Femur (tissue), 1 donor: Measurements from ENCODE around the gene IFNL2.
"Not testable (repeated sequence)": the region's sequence is repeated elsewhere in the genome, so short reads cannot be mapped to it uniquely, and the experiment has no call there.

Source experiments
- DNase-seq: peaks from one replicate; pipeline ENCODE4 v3.0.0-alpha.2; 2017

Gene IFNL2

GRCh38 chr19:39268085-39268484, at the start of gene IFNL2:
IFNL2 (plus strand) TSS chr19:39268396; CDS start chr19:39268569, 173 bp downstream.
- not testable (repeated sequence) for DNase-seq

DNA sequence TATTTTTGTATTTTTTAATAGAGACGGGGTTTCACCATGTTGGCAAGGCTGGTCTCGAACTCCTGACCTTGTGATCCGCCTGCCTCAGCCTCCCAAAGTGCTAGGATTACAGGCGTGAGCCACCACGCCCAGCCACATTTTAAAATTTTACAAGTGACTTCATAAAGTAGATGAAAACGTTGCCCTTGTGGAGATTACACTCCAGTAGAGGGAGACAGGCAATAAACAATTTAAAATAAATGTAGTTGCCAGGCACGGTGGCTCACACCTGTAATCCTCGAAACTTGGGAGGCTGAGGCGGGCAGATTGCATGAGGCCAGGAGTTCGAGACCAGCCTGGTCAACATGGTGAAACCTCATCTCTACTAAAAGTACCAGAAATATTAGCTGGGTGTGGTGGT, 49.1 kb upstream of the IFNL2 start:
- not testable (repeated sequence) for DNase-seq

- no peak for DNase-seq
Measured at GRCh38 chr19:39223703-39224279, 44.4 kb upstream of the IFNL2 start.

- no peak for DNase-seq
Measured at GRCh38 chr19:39224910-39225309, 43.3 kb upstream of the IFNL2 start.

- no peak for DNase-seq
Measured at GRCh38 chr19:39230096-39230764, 38.0 kb upstream of the IFNL2 start.

- no peak for DNase-seq
Measured at GRCh38 chr19:39232708-39233107, 35.5 kb upstream of the IFNL2 start.

DNA sequence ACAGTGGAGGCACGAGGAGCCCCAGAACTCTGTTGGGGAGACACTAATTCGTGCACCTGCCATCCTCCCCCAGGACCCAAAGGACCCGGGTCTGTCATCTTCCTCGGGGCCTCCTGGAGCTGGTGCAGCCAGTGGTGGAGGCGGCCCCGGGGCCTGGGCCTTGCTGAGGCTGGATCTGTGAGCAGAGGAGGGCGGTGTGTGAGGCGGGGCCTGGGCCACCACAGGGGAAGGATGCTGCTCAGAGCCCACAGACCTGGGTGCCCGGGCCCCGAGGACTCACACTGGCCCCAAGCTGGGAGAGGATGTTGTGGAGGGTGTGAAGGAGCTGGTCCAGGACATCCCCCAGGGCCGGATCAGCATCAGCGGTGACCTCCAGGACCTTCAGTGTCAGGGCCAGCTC, 31.7 kb upstream of the IFNL2 start:
- DNase-seq: no peak

- no peak for DNase-seq
Measured at GRCh38 chr19:39237200-39238184, 30.7 kb upstream of the IFNL2 start.

- DNase-seq: no peak
Measured at GRCh38 chr19:39238209-39238608, 30.0 kb upstream of the IFNL2 start.

DNA sequence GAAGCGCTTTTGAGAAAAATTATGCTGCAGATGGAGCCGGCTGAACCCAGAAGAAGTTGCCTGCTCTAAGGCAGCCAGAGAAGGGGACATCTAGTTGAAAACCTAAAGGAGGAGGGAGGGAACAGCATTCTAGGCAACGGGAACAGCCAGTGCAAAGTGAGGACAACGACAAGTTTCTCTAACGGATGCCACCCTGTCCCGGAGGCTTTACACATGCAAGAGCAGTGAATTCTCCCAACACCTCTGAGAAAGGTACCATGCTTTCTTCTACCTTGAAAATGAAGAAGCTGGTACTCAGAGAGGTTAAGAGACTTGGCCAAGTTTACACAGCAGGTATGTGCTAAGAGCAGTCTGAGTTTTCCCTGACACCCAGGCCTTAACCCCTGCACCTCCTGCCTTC, 29.3 kb upstream of the IFNL2 start:
- DNase-seq: no peak

DNA sequence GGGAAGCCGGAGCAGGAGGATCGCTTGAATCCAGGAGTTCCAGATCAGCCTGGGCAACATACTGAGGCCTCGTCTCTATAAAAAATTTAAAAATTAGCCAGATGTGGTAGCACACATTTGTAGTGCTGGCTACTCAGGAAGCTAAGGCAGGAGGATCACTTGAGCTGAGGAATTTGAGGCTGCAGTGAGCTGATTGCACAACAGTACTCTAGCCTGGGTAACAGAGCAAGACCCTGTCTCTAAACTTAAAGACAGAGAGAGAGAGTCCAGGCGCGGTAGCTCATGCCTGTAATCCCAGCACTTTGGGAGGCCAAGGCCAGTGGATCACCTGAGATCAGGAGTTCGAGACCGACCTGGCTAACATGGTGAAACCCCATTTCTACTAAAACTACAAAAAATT, 27.8 kb upstream of the IFNL2 start:
- DNase-seq: no peak

GRCh38 chr19:39243741-39244140, 24.5 kb upstream of the IFNL2 start:
- not testable (repeated sequence) for DNase-seq

DNA sequence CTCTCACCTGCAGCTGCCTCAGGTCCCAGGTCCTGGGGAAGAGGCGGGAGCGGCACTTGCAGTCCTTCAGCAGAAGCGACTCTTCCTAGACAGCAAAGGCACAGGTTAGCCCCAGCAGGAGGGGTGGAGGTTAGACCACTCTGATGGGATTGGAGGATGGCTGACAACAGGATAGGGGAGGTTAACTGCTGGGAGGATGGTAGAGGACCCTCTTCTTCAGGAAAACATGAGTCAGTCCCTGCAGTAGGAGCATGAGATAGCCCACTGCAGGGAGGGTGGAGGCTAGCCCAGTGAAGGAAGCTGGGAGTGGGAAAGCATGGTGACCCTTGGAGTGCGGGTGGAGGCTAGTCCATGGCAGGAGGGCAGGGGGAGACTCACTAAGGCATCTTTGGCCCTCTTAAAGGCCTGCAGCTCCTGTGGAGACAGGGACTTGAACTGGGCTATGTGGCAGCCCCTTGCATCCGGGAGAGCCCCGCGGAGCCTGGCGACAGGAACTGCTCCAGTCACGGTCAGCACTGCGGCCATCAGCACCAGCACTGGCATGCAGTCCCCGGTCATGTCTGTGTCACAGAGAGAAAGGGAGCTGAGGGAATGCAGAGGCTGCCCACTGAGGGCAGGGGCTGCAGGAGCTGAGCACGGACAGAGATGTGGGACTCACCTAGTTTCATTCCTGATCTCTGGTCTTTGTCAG, 23.6 kb upstream of the IFNL2 start, which contains the start of gene IFNL3:
IFNL3 (minus strand) TSS at position 597 of the 691 bp plus-strand sequence; CDS start at position 558, 39 bp downstream.
- not testable (repeated sequence) for DNase-seq

- not testable (repeated sequence) for DNase-seq
Measured at GRCh38 chr19:39245166-39245565, 23.0 kb upstream of the IFNL2 start.

DNA sequence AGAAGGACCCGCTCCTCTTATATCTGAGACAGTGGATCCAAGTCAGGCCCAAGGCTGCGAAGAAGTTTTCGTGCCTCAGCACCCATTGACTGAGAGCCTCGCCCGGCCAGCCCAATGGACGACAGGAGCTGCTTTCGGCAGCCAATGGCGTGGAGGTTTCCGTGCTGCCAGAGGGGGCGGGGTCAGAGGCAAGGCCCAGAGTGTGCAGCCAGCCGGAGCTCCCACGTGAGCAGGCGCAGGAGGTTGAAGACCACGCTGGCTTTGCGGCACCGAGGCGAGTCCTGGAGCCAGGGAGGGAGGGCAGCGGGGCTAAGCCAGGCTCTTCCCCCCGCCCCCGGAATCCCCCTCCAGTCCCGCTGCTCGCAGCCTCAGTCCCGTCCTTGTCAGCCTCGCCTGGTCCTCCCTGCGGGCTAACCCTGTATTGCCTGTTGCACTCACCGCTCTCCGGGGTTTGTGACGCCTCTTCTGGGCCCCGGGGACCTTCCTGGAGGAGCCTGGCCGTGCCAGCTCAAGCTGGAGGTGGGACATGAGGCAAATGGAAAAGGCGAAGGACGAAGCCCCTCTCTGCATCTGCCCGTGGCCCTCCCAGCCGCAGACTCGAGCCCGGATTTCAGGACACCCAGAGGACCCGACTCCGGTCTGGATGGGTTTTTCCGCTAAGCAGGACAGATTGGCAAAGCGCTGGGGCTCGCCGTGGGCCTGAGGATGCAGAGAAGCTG, 21.1 kb upstream of the IFNL2 start:
- peak; percentile 63 for DNase-seq

DNA sequence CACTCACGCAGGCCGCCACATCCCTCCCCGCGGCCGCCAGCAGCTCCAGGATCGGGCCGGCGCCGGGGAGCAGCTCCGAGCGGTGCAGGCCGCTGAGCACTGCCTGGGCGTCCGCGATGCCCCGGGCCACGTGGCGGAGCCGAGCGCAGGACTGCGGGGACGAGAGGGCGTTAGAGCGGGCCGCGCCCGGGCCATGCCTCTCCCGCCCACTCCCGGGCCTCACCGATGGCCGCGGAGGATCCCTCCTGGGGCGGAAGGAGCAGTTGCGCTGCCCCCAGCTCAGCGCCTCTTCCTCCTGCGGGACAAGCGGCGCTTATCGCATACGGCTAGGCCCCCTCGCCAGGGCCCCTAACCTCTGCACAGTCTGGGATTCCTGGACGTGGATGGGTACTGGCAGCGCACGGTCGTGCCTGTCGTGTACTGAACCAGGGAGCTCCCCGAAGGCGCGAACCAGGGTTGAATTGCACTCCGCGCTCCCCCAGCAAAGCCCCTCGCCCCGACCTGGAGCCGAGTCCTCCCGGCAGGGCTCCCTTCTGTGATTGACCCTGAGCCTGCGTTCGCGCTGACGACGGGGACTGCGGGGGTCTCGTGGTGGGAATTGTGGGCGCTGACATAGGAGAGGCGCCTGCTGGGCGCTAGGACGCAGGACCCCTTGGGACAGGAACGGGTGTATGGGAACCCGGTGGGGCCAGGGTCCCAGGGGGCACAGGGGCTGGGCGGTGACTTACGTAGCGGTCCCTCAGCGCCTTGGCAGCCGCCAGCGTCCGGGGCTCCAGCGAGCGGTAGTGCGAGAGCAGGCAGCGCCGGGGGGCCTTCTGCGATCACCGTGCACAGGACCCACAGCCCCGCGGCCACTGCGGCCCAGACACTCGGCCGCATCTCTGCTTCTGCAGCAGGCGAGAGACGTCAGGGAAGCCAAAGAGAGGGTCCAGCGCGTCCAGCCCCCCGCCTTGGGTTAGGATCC, 20.2 kb upstream of the IFNL2 start:
- no peak for DNase-seq

- DNase-seq: no peak
Measured at GRCh38 chr19:39248806-39249205, 19.4 kb upstream of the IFNL2 start, which contains the start of gene IFNL4. IFNL4 (minus strand) TSS chr19:39248856.

DNA sequence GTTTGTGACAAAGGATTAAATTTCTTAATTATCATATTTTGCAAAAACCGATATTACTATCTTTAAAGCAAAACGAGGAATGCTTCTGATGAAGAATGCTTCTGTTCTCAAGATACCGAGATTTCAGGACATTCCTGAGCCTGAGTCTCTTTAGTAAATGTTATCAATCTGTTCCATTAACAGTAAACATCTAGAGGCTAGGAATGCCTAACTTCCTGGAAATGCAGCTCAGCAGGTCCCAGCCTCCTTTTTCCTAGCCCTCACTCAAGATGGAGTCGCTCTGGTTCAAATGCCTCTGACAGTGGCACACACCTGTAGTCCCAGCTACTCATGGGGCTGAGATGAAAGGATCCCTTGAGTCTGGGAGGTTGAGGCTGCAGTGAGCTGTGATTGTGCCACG, 17.1 kb upstream of the IFNL2 start:
- no peak for DNase-seq

- no peak for DNase-seq
Measured at GRCh38 chr19:39251846-39252245, 16.4 kb upstream of the IFNL2 start.

- no peak for DNase-seq
Measured at GRCh38 chr19:39252458-39252857, 15.7 kb upstream of the IFNL2 start.
